CD4-positive, alpha-beta T cell treated with Interleukin-4 for 1 hour (primary cell): ENCODE results near the gene ZNF416.
A peak's percentile ranks its signal among the peaks of the same experiment; 100 is the strongest.

Source experiments
- DNase-seq, 2 donors: peaks; one replicate each; pipeline ENCODE4 v3.0.0-alpha.2; 2020 to 2022

The ZNF416 gene

GRCh38 chr19:57578487-57579205 is at the start of gene ZNF416:
Gene ZNF416, minus strand, starts transcription at chr19:57578911. Its CDS starts 207 bp downstream, at chr19:57578704.
- peak; percentile 99 for DNase-seq

GRCh38 chr19:57623091-57623490 is 44.4 kb upstream of the ZNF416 start:
- no peak for DNase-seq

GRCh38 chr19:57620673-57621348 is 42.1 kb upstream of the ZNF416 start:
- no peak for DNase-seq

GRCh38 chr19:57615346-57615745 is 36.6 kb upstream of the ZNF416 start:
- no peak for DNase-seq

GRCh38 chr19:57613941-57614743 is 35.4 kb upstream of the ZNF416 start, which contains the start of gene ZNF134:
Gene ZNF134, plus strand, starts transcription at chr19:57614242. Its CDS starts 5,227 bp downstream, at chr19:57619469.
- peak; percentile 92 to 94 for DNase-seq

- no peak for DNase-seq
Measured at GRCh38 chr19:57611113-57611512, 32.4 kb upstream of the ZNF416 start.

GRCh38 chr19:57606931-57607330 is 28.2 kb upstream of the ZNF416 start:
- DNase-seq, result no peak

GRCh38 chr19:57599761-57600383 is 21.2 kb upstream of the ZNF416 start, which contains the start of gene ZNF530:
Gene ZNF530, plus strand, starts transcription at chr19:57599885. Its CDS starts 4,461 bp downstream, at chr19:57604346.
- DNase-seq, result peak; percentile 89

GRCh38 chr19:57599377-57599760 is 20.7 kb upstream of the ZNF416 start:
- no peak for DNase-seq

GRCh38 chr19:57587529-57587928 is 8.8 kb upstream of the ZNF416 start:
- DNase-seq, result no peak

GRCh38 chr19:57583521-57584416 is 5.1 kb upstream of the ZNF416 start, which contains the start of gene ZIK1:
Gene ZIK1, plus strand, starts transcription at chr19:57584145. Its CDS starts 212 bp downstream, at chr19:57584357.
- peak; percentile 93 to 95 for DNase-seq

- DNase-seq, result no peak
Measured at GRCh38 chr19:57583104-57583520, 4.4 kb upstream of the ZNF416 start.

GRCh38 chr19:57576661-57577060 is 2.0 kb downstream of the ZNF416 start:
- DNase-seq, result no peak

- no peak for DNase-seq
Measured at GRCh38 chr19:57572415-57572947, 6.2 kb downstream of the ZNF416 start.

- no peak for DNase-seq
Measured at GRCh38 chr19:57570707-57571106, 8.0 kb downstream of the ZNF416 start.

GRCh38 chr19:57566396-57567265 is 12.1 kb downstream of the ZNF416 start:
- DNase-seq, result no peak

GRCh38 chr19:57563547-57563946 is 15.2 kb downstream of the ZNF416 start:
- DNase-seq, result no peak

- DNase-seq, result no peak
Measured at GRCh38 chr19:57560049-57560491, 18.6 kb downstream of the ZNF416 start.

- peak; percentile 89 to 90 for DNase-seq
Measured at GRCh38 chr19:57559404-57560025, 19.2 kb downstream of the ZNF416 start, which contains the start of gene ZNF550. Gene ZNF550, minus strand, starts transcription at chr19:57559863. Its CDS starts 181 bp downstream, at chr19:57559682.

GRCh38 chr19:57559008-57559403 is 19.7 kb downstream of the ZNF416 start:
- DNase-seq, result peak in 1 of 2 donors; percentile 13
